GM19099 (cell line): ENCODE measurements around the gene MISP.

Experiments used
- POLR2A ChIP-seq: IDR thresholded peaks from 3 replicates; pipeline ENCODE4 v1.6.1; 2011; ENCODE audit warnings: low read depth; ENCODE audit not compliant: insufficient read length; ENCODE audit errors: extremely low read depth

MISP gene

GRCh38 chr19:738509-739128, 12.3 kb upstream of the MISP start:
- TF ChIP-seq POLR2A: no peak

- no peak for TF ChIP-seq POLR2A
Measured at GRCh38 chr19:739998-740715, 10.8 kb upstream of the MISP start.

GRCh38 chr19:741506-742131, 9.3 kb upstream of the MISP start:
- no peak for TF ChIP-seq POLR2A

GRCh38 chr19:742540-743075, 8.3 kb upstream of the MISP start:
- no peak for TF ChIP-seq POLR2A

GRCh38 chr19:743168-743687, 7.7 kb upstream of the MISP start:
- no peak for TF ChIP-seq POLR2A

- no peak for TF ChIP-seq POLR2A
Measured at GRCh38 chr19:746208-746819, 4.6 kb upstream of the MISP start.

- no peak for TF ChIP-seq POLR2A
Measured at GRCh38 chr19:746956-747355, 4.0 kb upstream of the MISP start.

- TF ChIP-seq POLR2A: no peak
Measured at GRCh38 chr19:747432-748273, 3.3 kb upstream of the MISP start.

GRCh38 chr19:748274-748598, 2.7 kb upstream of the MISP start:
- TF ChIP-seq POLR2A: no peak

- no peak for TF ChIP-seq POLR2A
Measured at GRCh38 chr19:749811-750210, 1.1 kb upstream of the MISP start.

- TF ChIP-seq POLR2A: no peak
Measured at GRCh38 chr19:751501-752341, 809 bp downstream of the MISP start.

GRCh38 chr19:752652-753517, 2.0 kb downstream of the MISP start:
- TF ChIP-seq POLR2A: no peak

- TF ChIP-seq POLR2A: no peak
Measured at GRCh38 chr19:754530-754929, 3.6 kb downstream of the MISP start.
